NCI-H345 treated with DMSO at 0.1 percent for 48 hours (cell line): ENCODE measurements around the gene RHOC.
A peak's percentile ranks its signal among the peaks of the same experiment; 100 is the strongest.

Source experiments
- DNase-seq: peaks from one replicate; lab custom pipeline; 2025; ENCODE audit not compliant: unreplicated experiment; lab: John Stamatoyannopoulos, UW

Gene RHOC

GRCh38 chr1:112702420-112703261 lies 4.3 kb downstream of the RHOC start:
- DNase-seq = no peak

- DNase-seq = no peak
Observed at GRCh38 chr1:112702067-112702395, 4.9 kb downstream of the RHOC start.

GRCh38 chr1:112701227-112702066 lies 5.5 kb downstream of the RHOC start:
- no peak for DNase-seq

- peak; percentile 61 for DNase-seq
Observed at GRCh38 chr1:112700290-112701226, 6.4 kb downstream of the RHOC start.

GRCh38 chr1:112699425-112700144 lies 7.3 kb downstream of the RHOC start:
- no peak for DNase-seq

GRCh38 chr1:112698366-112699310 lies 8.3 kb downstream of the RHOC start:
- DNase-seq = peak; percentile 62

- no peak for DNase-seq
Observed at GRCh38 chr1:112697781-112698201, 9.1 kb downstream of the RHOC start.

- DNase-seq = no peak
Observed at GRCh38 chr1:112696578-112697314, 10.2 kb downstream of the RHOC start.

GRCh38 chr1:112695276-112695675 lies 11.7 kb downstream of the RHOC start:
- no peak for DNase-seq

GRCh38 chr1:112694363-112694929 lies 12.5 kb downstream of the RHOC start:
- no peak for DNase-seq

GRCh38 chr1:112693821-112694220 lies 13.1 kb downstream of the RHOC start:
- no peak for DNase-seq

GRCh38 chr1:112692681-112693080 lies 14.2 kb downstream of the RHOC start:
- no peak for DNase-seq

- DNase-seq = no peak
Observed at GRCh38 chr1:112689842-112690237, 17.1 kb downstream of the RHOC start.

GRCh38 chr1:112689196-112689841 lies 17.6 kb downstream of the RHOC start:
- DNase-seq = no peak

GRCh38 chr1:112688781-112689193 lies 18.1 kb downstream of the RHOC start:
- DNase-seq = no peak

- no peak for DNase-seq
Observed at GRCh38 chr1:112687785-112688496, 19.0 kb downstream of the RHOC start.

GRCh38 chr1:112687361-112687760 lies 19.6 kb downstream of the RHOC start:
- no peak for DNase-seq
